IMR-90 (cell line): ENCODE data around the gene TNFSF12.

Experiments
- BHLHE40 ChIP-seq: fragments of 150-350 bp; IDR thresholded peaks from 2 replicates; pipeline ENCODE4 v1.6.1; 2016; ENCODE audit warnings: mild to moderate bottlenecking, low read depth, low read length
- CEBPB ChIP-seq: IDR thresholded peaks from 2 replicates; pipeline ENCODE4 v1.6.1; 2012; ENCODE audit warnings: low read depth, low read length, improper control_type of control experiment
- POLR2A ChIP-seq: IDR thresholded peaks from 2 replicates; pipeline ENCODE4 v1.6.1; 2012; ENCODE audit warnings: mild to moderate bottlenecking, low read depth, low read length
- TF ChIP-seq, protein P1 (sequence below): conservative IDR thresholded peaks from 2 replicates; pipeline ENCODE4 v1.5.1; 2012; ENCODE audit warnings: mild to moderate bottlenecking, low read depth, low read length, improper control_type of control experiment

DNA sequence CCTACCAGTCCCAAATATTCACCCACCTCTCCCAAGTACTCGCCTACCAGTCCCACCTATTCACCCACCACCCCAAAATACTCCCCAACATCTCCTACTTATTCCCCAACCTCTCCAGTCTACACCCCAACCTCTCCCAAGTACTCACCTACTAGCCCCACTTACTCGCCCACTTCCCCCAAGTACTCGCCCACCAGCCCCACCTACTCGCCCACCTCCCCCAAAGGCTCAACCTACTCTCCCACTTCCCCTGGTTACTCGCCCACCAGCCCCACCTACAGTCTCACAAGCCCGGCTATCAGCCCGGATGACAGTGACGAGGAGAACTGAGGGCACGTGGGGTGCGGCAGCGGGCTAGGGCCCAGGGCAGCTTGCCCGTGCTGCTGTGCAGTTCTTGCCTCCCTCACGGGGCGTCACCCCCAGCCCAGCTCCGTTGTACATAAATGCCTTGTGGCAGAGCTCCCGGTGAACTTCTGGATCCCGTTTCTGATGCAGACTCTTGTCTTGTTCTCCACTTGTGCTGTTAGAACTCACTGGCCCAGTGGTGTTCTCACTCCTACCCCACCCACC, 34.9 kb upstream of the TNFSF12 start:
- TF ChIP-seq CEBPB (no peak), BHLHE40 (no peak), POLR2A (no peak)
- TF ChIP-seq, protein P1, sequence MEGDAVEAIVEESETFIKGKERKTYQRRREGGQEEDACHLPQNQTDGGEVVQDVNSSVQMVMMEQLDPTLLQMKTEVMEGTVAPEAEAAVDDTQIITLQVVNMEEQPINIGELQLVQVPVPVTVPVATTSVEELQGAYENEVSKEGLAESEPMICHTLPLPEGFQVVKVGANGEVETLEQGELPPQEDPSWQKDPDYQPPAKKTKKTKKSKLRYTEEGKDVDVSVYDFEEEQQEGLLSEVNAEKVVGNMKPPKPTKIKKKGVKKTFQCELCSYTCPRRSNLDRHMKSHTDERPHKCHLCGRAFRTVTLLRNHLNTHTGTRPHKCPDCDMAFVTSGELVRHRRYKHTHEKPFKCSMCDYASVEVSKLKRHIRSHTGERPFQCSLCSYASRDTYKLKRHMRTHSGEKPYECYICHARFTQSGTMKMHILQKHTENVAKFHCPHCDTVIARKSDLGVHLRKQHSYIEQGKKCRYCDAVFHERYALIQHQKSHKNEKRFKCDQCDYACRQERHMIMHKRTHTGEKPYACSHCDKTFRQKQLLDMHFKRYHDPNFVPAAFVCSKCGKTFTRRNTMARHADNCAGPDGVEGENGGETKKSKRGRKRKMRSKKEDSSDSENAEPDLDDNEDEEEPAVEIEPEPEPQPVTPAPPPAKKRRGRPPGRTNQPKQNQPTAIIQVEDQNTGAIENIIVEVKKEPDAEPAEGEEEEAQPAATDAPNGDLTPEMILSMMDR, result no peak
